Epithelial cell of proximal tubule (primary cell): ENCODE results near the gene CEP170. TPM values are rescaled to one million over a fixed set of nuclear protein-coding genes. Genes with fewer than 3 reads are reported as not detected.
"Not testable (repeated sequence)": the region's sequence is repeated elsewhere in the genome, so short reads cannot be mapped to it uniquely, and the experiment has no call there.

Source experiments
- DNase-seq: peaks from one replicate; pipeline ENCODE4 v3.0.0-alpha.2; 2011; ENCODE audit warnings: low read depth
- H3K4me3 ChIP-seq: 2 replicates; pipeline ENCODE4 v1.5.1; 2011; ENCODE audit warnings: low read depth, mild to moderate bottlenecking, low read length
- CTCF ChIP-seq: conservative IDR thresholded peaks from 2 replicates; pipeline ENCODE4 v1.5.1; 2012; ENCODE audit warnings: low read depth, mild to moderate bottlenecking, low read length
- total RNA-seq: library from RNA; depleted of rRNA; stranded (reverse); fragments of >200 nt; gene quantifications from 2 replicates; pipeline ENCODE4 v1.2.3, GENCODE V29; 2015

CEP170 gene
- total RNA-seq, 1 donor from 2014 or later: 49.9 TPM

GRCh38 chr1:243218059-243218458 lies 37.0 kb downstream of the CEP170 start:
- no peak overlapping the region for H3K4me3 ChIP-seq
- no peak for TF ChIP-seq CTCF
- no peak for DNase-seq

GRCh38 chr1:243217349-243217748 lies 37.7 kb downstream of the CEP170 start:
- no peak for TF ChIP-seq CTCF
- no peak for DNase-seq
- H3K4me3 ChIP-seq: no peak overlapping the region

GRCh38 chr1:243216741-243217140 lies 38.3 kb downstream of the CEP170 start:
- DNase-seq: no peak
- no peak for TF ChIP-seq CTCF

GRCh38 chr1:243215276-243215875 lies 39.7 kb downstream of the CEP170 start:
- not testable (repeated sequence) for H3K4me3 ChIP-seq, DNase-seq

More at GRCh38 chr1:243216741-243217140, 38.3 kb downstream of the CEP170 start:
- no peak overlapping the region for H3K4me3 ChIP-seq

- no peak overlapping the region for H3K4me3 ChIP-seq
- DNase-seq: no peak
- no peak for TF ChIP-seq CTCF
These were observed 41.9 kb downstream of the CEP170 start for GRCh38 chr1:243213045-243213787.

GRCh38 chr1:243211984-243212383 lies 43.1 kb downstream of the CEP170 start:
- H3K4me3 ChIP-seq, DNase-seq: not testable (repeated sequence)

GRCh38 chr1:243205026-243205501 lies 50.0 kb downstream of the CEP170 start:
- DNase-seq: peak; percentile 45
- H3K4me3 ChIP-seq: not testable (repeated sequence)

- H3K4me3 ChIP-seq, DNase-seq: not testable (repeated sequence)
These were observed 50.7 kb downstream of the CEP170 start for GRCh38 chr1:243204336-243204735.

- not testable (repeated sequence) for DNase-seq, H3K4me3 ChIP-seq
These were observed 51.9 kb downstream of the CEP170 start for GRCh38 chr1:243203196-243203595.

GRCh38 chr1:243201316-243201715 lies 53.8 kb downstream of the CEP170 start:
- not testable (repeated sequence) for H3K4me3 ChIP-seq, DNase-seq

- DNase-seq, H3K4me3 ChIP-seq: not testable (repeated sequence)
These were observed 57.6 kb downstream of the CEP170 start for GRCh38 chr1:243197524-243197923.

- H3K4me3 ChIP-seq, DNase-seq: not testable (repeated sequence)
These were observed 61.8 kb downstream of the CEP170 start for GRCh38 chr1:243193330-243193729.

GRCh38 chr1:243186201-243186995 lies 68.7 kb downstream of the CEP170 start:
- not testable (repeated sequence) for DNase-seq, H3K4me3 ChIP-seq

- not testable (repeated sequence) for H3K4me3 ChIP-seq, DNase-seq
These were observed 70.3 kb downstream of the CEP170 start for GRCh38 chr1:243184787-243185186.
